Measurements from ENCODE around the gene VSTM2L.

VSTM2L gene

DNA sequence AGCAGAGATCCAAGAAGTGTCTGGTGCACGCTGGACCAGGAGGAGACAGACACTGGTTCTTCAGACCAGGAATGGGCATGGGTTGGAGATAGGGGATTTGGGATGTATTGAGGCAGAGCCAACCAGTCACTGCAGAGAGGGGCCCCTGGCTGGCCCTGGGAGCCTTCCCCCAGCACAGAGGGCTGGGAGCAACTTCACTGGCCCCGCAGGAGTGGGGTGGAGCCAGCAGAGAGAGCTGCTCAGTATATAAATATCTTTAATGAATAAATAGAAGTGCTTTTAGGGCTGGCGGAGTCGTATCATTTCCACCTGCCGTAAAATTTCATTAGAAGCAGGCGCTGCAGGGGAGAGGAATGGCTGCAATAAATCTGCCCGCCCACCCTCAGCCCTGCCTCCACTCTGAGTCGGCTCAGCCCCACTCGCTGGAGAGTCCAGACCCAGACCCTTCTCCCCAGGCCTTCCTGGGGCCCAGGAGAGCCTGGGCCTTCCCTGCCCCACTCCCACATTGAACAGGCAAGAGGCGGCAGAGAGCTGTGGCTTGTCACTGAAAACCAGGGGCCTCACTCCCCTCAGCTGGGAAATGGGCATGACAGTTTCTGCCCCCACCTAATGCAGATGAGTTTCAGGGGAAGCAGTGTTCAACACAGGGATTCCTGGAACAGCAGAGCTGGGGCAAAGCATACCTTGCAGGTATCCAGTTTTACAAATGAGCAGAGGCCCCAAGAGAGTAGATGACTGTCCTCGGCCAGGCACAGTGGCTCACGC lies 23.9 kb upstream of the VSTM2L start:
- no peak for DNase-seq (ENCODE audit: low spot score)

- no peak for DNase-seq (ENCODE audit: low spot score)
Measured at GRCh38 chr20:37879843-37880242, 23.1 kb upstream of the VSTM2L start.

- DNase-seq (ENCODE audit: low spot score), result no peak
Measured at GRCh38 chr20:37880726-37881591, 22.0 kb upstream of the VSTM2L start.

DNA sequence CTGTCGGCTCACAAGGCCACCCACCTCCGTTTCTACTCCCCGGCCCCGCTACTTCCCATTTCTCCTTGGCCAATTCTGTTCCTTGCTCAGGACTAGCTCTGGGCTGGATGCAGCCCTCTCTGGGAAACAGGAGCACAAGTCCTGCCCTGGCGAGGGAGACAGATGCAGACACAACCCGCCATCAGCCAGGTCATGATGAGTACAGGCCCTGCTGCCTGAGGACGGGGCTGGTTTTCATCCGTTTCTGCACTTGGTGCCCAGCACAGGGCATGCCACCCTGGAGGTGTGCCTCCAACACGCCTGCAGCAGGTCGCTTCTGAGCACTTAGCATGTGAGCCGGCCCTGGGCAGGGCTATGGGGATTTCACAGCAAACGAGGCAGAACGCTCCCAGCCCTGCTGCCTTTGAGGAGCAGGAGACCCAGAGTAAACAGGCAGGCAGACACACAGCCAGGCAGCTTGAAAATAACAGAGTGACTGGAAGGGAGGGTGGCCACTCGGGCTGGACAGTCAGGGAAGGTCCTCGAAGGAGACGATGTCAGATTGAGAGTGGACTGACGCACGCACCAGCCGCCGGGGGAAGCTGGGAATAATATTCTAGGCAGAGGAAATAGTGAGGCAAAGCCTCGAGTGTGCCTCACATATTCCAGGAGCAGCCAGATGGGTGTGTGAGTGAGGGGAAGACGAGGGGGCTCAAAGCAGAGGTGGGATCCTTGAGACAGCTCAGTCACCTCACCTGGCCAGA lies 21.2 kb upstream of the VSTM2L start:
- DNase-seq (ENCODE audit: low spot score), result no peak

DNA sequence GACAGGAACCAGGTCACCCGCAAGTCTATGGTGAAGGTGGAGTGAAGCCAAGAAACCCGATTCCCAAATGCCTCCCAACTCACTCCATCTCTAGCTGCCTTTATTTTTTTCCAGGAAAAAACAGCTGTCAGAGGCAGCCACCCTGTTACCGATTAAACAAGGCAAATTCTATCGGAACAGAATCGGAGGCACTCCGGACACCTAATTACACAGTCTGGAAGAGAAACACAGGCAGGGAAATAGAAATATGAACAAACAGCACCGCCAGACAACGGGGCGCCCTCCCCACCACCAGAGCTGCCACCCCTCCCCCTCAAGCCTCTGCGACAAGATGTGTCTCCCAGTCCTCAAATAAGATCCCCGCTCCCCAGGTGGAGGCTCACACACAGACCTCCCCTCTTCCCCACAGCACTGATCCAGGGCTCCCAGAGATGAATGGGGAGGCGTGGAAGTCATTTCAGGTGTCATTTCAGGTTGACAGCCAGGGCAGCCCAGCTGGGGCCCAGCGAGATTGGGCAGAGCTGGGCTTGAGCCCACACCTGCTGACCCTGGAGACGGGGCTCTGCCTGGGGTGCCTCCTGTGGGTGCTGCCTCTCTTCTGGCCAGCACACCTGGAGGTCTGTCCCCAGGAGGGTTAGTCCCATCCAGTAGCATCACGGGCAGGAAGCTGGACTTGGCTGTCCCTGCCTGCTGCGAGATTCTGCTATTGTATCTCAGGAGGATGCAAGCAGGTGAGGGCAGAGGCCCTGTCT lies 19.8 kb upstream of the VSTM2L start:
- no peak for DNase-seq (ENCODE audit: low spot score)

DNA sequence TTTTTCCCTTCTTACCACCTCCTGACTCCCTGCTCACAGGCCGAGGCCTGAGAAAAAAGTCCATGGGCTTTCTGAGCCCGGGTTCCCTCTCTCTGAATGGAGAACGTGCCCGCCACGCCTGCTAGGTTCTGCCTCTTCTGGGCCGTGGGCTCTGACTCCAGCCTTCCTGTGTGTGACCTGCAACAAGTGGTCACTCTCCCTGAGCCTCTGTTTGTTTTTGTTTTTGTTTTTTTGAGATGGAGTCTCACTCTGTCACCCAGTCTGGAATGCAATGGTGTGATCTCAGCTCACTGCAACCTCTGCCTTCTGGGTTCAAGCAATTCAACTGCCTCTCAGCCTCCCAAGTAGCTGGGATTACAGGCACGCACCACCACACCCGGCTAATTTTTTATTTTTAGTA lies 17.9 kb upstream of the VSTM2L start:
- DNase-seq (ENCODE audit: low spot score), result no peak

- no peak for DNase-seq (ENCODE audit: low spot score)
Measured at GRCh38 chr20:37885593-37886503, 17.1 kb upstream of the VSTM2L start.

DNA sequence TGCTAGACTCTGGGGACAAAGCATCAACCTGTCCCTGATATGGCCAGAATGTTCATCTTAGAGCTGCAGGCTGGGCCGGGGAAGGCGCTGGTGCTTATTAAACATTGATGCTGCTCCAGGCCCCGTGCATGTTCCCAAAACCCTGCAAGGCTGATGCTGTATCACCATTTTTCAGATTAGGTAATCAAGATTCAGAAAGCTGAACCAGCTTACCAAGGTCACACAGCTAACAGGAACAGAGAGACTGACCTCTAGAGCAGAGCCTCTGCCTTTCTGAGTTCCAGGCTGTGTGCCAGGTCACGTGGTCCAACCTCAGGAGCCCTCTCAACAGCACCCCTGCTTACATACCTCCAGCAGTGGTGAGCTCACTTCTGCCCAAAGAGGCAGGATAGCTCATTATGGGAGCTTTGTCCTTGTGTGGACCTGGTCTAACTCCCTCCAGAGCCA lies 16.1 kb upstream of the VSTM2L start:
- no peak for DNase-seq (ENCODE audit: low spot score)

DNA sequence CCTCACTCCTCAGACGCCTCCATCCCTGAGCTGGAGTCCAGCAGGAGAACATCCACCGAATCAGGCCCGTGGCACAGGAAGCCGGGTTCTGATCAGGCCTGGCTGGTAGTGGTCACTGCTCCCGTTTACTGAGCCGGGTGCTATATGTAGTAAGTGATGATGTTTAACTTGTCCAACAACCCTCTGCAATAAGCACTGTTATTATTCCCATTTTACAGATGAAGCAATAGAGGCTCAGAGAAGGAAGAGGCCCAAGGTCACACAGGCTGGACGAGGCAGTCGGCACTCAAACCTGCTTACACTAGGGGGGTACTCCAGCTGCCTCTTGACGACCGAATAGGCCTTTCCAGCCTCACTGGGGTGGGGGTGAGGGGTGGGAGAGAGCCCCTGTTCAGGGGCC lies 14.3 kb upstream of the VSTM2L start:
- no peak for DNase-seq (ENCODE audit: low spot score)

GRCh38 chr20:37890108-37890507 lies 12.8 kb upstream of the VSTM2L start:
- DNase-seq (ENCODE audit: low spot score), result no peak

DNA sequence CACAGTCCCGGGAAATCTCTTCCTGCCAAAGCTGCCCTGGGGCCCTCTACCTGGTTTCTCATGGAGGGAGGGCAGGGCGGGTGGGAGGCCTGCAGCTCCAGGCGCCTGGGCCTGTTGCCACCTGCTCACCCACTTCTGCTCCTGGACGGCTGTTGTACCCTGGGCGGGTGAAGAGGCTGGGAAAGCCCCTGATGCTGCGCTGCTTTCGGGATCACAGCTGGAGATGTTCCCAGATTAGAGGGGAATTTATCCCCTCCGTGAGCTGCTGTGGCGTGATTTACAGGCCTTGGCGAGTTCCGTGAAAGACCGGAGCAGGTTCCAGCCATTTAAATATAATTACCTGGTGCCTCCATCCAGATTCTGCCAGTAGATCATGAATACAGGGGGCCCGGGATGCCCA lies 12.3 kb upstream of the VSTM2L start:
- DNase-seq (ENCODE audit: low spot score), result no peak

DNA sequence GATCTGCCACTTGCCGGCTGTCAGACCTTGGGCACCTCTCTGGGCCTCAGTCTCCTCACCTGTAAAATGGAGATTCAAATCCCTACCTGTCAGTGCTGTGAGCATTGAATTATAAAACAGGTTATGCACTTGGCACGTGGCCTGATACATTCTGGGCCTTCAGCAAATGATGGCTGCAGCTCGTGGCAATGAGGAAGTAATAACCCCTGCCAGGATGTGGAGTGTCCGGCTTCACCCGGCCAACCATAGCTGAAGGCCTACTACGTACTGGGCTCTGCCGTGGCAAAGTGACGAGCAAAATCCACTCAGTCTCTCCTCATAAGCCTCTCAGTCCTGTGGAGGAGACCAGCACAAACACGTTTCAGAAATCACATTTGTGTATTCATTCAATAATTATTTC lies 10.9 kb upstream of the VSTM2L start:
- no peak for DNase-seq (ENCODE audit: low spot score)

- no peak for DNase-seq (ENCODE audit: low spot score)
Measured at GRCh38 chr20:37893566-37894241, 9.2 kb upstream of the VSTM2L start.

DNA sequence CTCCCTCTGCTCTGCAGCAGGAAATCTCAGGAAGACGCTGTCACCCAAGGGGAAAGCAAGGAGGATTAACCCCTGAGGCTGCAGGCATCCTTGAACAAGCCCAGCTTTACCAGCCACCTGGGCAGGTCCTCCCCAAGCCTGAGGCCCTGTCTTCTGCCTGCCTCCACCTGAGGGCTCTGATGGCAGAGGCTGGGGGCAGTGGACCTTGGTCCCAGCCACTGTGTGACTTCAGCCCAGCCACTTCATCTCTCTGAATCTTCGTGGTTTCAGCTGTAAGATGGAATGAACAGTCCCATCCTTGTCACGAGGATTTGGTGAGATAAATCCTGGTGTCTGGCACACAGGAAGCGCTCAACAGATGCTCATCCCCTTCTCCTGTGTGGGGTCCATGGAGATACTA lies 8.5 kb upstream of the VSTM2L start:
- DNase-seq (ENCODE audit: low spot score), result no peak

GRCh38 chr20:37895166-37895565 lies 7.8 kb upstream of the VSTM2L start:
- DNase-seq (ENCODE audit: low spot score), result no peak

DNA sequence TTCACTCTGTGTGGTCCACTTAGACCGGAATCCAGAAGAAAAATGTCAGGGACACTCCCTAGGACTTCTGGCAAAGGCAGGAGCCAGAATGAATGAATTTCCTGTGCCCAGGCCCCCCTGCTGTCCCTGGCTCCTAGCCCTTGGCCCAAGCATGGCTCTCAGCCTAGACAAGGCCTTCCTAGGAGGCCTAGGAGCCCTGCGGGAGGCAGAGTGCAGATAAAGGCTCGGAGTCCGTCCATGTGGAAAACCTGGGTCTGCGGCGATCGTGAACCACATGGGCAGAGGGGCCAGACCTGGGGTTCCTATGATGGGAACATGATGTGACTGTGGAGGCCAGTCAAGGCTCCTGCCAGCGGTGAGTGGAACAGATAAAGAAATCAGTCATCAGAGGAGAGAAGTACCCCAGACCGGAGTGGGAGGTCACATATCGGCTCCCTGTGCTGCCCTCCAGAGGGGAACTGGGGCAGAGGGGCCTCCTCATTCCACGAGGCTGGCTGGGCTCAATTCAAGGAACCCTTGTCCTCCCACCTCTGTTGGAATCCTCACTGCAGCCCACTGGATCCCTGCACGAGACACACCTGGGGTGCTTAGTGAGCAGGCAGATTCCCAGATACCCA lies 5.9 kb upstream of the VSTM2L start:
- no peak for DNase-seq (ENCODE audit: low spot score)

GRCh38 chr20:37898233-37899104 lies 4.5 kb upstream of the VSTM2L start:
- no peak for DNase-seq (ENCODE audit: low spot score)

DNA sequence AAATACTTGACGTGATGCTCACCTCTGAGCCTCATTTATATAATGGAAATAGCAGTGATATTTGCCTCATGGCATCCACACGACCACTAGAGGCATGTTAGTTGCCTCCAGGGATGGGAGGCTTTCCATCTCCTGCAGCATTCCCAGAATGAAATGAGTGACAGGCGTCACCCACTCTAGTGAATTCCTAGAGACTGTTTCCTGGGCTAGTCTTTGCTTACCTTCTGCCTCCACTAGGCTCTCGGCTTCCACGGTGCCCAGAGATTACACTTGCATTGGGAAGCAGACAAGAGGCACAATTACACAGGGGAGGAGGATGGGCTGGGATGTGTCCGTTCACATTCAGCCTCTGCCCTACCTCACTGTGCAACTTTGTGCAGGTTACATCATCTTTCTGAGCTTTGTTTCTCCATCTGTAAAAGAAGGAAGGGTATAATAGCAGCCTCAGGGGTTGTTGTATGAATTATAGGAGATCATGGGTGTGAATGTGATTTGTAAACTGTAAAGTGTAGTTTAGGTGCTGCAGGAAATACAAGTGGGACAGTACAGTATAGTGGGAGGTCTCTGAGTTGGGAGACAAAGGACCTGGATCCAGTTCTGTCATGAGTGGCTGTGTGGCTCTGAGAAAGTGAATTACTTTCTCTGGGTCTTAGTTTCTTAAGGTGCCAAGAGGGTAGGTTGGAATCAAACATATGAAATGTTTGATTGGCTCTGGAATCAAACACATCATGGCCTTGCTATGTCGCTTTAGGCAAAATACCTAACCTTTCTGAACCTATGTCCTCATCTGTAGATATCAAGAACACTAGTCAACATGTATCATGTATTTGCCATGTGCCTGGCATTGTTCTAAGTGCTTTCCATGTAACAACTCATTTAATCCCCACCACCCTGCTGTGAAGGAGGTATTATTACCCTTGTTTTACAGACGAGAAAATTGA lies 3.6 kb upstream of the VSTM2L start:
- DNase-seq (ENCODE audit: low spot score), result no peak

Data from CD4-positive, alpha-beta T cell treated with Interleukin-15 for 4 hours (primary cell).